Measurements from ENCODE around the gene ATP4B.

ATP4B gene

DNA sequence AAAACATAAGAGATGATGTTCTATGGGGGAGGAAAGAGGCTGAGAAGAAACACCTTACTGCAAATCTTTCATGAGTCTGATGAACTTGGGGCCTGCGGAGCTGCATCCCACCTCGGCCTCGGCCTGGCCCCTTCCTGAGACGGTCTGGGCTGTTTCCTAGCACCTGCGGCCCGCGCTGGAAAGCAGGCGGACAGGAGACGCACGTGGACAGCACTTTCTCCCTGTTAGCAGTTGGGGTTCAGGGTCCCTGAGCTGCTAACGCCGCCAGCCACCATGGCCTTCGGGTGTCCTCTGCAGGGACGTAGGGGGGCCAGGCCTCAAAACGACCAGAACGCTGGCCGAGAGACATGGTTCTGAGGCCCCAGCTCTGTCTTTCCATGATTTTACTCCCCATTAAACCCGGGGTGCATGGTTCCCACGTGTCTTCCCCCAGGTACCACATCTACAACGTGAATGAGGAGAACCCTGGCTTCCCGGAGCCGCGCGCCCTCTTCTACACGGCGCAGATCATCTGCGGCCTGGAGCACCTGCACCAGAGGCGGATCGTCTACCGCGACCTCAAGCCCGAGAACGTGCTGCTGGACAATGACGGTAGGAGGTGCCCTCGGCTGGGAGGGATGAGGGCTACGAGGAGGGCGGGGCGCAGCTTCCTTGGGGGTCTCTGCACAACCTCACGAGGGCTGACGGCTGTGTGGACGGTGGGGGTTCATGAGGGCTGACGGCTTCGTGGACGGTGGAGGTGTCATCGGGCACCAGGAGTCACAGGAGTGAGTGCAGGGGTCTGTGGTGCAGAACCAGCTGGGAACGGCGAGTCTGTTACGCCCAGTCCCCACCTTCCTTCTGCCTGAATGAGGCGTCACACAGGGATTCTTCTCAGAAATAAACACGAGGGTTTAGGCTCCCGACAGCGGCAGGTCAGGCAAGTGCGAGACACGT is 13.3 kb upstream of the ATP4B start:
- Histone ChIP-seq H3K9me3 (ENCODE audit: control insufficient read depth, insufficient read depth, low read depth, low read length) (no peaks in the 10 kb centered on the region), H3K4me3 (ENCODE audit: low read depth, low read length) (no peak overlapping the region), H3K27ac (ENCODE audit: extremely low read depth, low read depth, low read length) (no peak overlapping the region), H3K36me3 (ENCODE audit: control insufficient read depth in 2 of 2, insufficient read depth in 1 of 2, low read length in 2 of 2) (no peaks in the 10 kb centered on the region), H3K4me1 (ENCODE audit: control insufficient read depth, insufficient read depth, low read length) (no peaks in the 10 kb centered on the region)
- TF ChIP-seq, protein P1, sequence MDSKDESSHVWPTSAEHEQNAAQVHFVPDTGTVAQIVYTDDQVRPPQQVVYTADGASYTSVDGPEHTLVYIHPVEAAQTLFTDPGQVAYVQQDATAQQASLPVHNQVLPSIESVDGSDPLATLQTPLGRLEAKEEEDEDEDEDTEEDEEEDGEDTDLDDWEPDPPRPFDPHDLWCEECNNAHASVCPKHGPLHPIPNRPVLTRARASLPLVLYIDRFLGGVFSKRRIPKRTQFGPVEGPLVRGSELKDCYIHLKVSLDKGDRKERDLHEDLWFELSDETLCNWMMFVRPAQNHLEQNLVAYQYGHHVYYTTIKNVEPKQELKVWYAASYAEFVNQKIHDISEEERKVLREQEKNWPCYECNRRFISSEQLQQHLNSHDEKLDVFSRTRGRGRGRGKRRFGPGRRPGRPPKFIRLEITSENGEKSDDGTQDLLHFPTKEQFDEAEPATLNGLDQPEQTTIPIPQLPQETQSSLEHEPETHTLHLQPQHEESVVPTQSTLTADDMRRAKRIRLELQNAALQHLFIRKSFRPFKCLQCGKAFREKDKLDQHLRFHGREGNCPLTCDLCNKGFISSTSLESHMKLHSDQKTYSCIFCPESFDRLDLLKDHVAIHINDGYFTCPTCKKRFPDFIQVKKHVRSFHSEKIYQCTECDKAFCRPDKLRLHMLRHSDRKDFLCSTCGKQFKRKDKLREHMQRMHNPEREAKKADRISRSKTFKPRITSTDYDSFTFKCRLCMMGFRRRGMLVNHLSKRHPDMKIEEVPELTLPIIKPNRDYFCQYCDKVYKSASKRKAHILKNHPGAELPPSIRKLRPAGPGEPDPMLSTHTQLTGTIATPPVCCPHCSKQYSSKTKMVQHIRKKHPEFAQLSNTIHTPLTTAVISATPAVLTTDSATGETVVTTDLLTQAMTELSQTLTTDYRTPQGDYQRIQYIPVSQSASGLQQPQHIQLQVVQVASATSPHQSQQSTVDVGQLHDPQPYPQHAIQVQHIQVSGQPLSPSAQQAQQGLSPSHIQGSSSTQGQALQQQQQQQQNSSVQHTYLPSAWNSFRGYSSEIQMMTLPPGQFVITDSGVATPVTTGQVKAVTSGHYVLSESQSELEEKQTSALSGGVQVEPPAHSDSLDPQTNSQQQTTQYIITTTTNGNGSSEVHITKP (tag by site-specific recombination; IDR thresholded peaks at IDR 0.05), result no peak
- TF ChIP-seq ZNF600 (tag by site-specific recombination; IDR thresholded peaks at IDR 0.05), result peak; percentile 23; the same call in 1 of the 2 replicates
- CTCF ChIA-PET, result interaction anchor here (0.8 kb wide), 1 partner anchor 53 kb away, joined by 3 read pairs; no protein-coding TSS in a partner anchor
- POLR2A ChIA-PET, result no interaction called here

GRCh38 chr13:113670541-113670940 is 12.5 kb upstream of the ATP4B start:
- Histone ChIP-seq H3K9me3 (ENCODE audit: control insufficient read depth, insufficient read depth, low read depth, low read length) (no peaks in the 10 kb centered on the region), H3K4me3 (ENCODE audit: low read depth, low read length) (no peak overlapping the region), H3K4me1 (ENCODE audit: control insufficient read depth, insufficient read depth, low read length) (no peaks in the 10 kb centered on the region), H3K27ac (ENCODE audit: extremely low read depth, low read depth, low read length) (no peak overlapping the region), H3K36me3 (ENCODE audit: control insufficient read depth in 2 of 2, insufficient read depth in 1 of 2, low read length in 2 of 2) (no peaks in the 10 kb centered on the region)
- POLR2A ChIA-PET, result no interaction called here
- TF ChIP-seq ZBTB17 (tag by site-specific recombination; IDR thresholded peaks at IDR 0.05), result no peak
- TF ChIP-seq, protein P2, sequence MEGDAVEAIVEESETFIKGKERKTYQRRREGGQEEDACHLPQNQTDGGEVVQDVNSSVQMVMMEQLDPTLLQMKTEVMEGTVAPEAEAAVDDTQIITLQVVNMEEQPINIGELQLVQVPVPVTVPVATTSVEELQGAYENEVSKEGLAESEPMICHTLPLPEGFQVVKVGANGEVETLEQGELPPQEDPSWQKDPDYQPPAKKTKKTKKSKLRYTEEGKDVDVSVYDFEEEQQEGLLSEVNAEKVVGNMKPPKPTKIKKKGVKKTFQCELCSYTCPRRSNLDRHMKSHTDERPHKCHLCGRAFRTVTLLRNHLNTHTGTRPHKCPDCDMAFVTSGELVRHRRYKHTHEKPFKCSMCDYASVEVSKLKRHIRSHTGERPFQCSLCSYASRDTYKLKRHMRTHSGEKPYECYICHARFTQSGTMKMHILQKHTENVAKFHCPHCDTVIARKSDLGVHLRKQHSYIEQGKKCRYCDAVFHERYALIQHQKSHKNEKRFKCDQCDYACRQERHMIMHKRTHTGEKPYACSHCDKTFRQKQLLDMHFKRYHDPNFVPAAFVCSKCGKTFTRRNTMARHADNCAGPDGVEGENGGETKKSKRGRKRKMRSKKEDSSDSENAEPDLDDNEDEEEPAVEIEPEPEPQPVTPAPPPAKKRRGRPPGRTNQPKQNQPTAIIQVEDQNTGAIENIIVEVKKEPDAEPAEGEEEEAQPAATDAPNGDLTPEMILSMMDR (tag by site-specific recombination; IDR thresholded peaks at IDR 0.05), result no peak
- TF ChIP-seq ZNF76 (tag by site-specific recombination; IDR thresholded peaks at IDR 0.05; ENCODE audit: borderline replicate concordance, low read depth), result no peak
- no peak for TF ChIP-seq ZNF626 (tag by site-specific recombination; IDR thresholded peaks at IDR 0.05)
- no peak for TF ChIP-seq ZNF624 (tag by site-specific recombination; IDR thresholded peaks at IDR 0.05)
- CTCF ChIA-PET, result interaction anchor here (0.7 to 0.8 kb wide), 2 partner anchors 54 to 906 kb away, joined by 3 read pairs; no protein-coding TSS in a partner anchor

- H3K9me3 ChIP-seq (ENCODE audit: control insufficient read depth, insufficient read depth, low read depth, low read length), result no peaks in the 10 kb centered on the region
- H3K27ac ChIP-seq (ENCODE audit: extremely low read depth, low read depth, low read length), result no peak overlapping the region
- no peaks in the 10 kb centered on the region for H3K4me1 ChIP-seq (ENCODE audit: control insufficient read depth, insufficient read depth, low read length)
- ChIA-PET CTCF (interaction anchor here (0.7 kb wide), 1 partner anchor 905 kb away, joined by 3 read pairs; no protein-coding TSS in a partner anchor), POLR2A (no interaction called here)
- no peaks in the 10 kb centered on the region for H3K36me3 ChIP-seq (ENCODE audit: control insufficient read depth in 2 of 2, insufficient read depth in 1 of 2, low read length in 2 of 2)
- no peak overlapping the region for H3K4me3 ChIP-seq (ENCODE audit: low read depth, low read length)
- TF ChIP-seq ZNF776 (tag by site-specific recombination; IDR thresholded peaks at IDR 0.05; ENCODE audit: borderline replicate concordance) (no peak), ZNF23 (tag by site-specific recombination; IDR thresholded peaks at IDR 0.05; ENCODE audit: borderline replicate concordance) (no peak), EGR2 (tag by site-specific recombination; IDR thresholded peaks at IDR 0.05; ENCODE audit: low read depth) (peak; percentile 25; the same call in 1 of the 2 replicates), ZNF692 (tag by site-specific recombination; IDR thresholded peaks at IDR 0.05) (no peak), ZFHX2 (tag by site-specific recombination; conservative IDR thresholded peaks at IDR 0.05) (peak; percentile 52), ZNF626 (tag by site-specific recombination; IDR thresholded peaks at IDR 0.05) (no peak), ZNF571 (tag by site-specific recombination; IDR thresholded peaks at IDR 0.05) (no peak), ZNF560 (tag by site-specific recombination; IDR thresholded peaks at IDR 0.05; ENCODE audit: borderline replicate concordance) (no peak)
These were observed 11.8 kb upstream of the ATP4B start for GRCh38 chr13:113669755-113670341.
